Sigmoid colon (tissue), 4 donors: Measurements from ENCODE around the gene BZW2.

Experiments
- CTCF ChIP-seq, 4 experiments: fragments of 450-650 bp in 3 of 4; fragments of 200-600 bp in 1 of 4; IDR thresholded peaks; one replicate each; pipeline ENCODE4 v1.5.1; 2016 to 2019; ENCODE audit warnings: antibody characterized with exemption in 4 of 4, mild to moderate bottlenecking in 3 of 4, moderate library complexity in 2 of 4
- EP300 ChIP-seq, 4 donors: sonication (generic); formaldehyde crosslinking; IDR thresholded peaks; one replicate each; pipeline ENCODE4 v1.6.1; 2017; ENCODE audit warnings: antibody characterized with exemption in 4 of 4
- POLR2A ChIP-seq, 2 donors: fragments of 450-650 bp; IDR thresholded peaks; one replicate each; pipeline ENCODE4 v1.6.1; 2016; ENCODE audit warnings: antibody characterized with exemption in 2 of 2, mild to moderate bottlenecking in 2 of 2, moderate library complexity in 2 of 2
- POLR2AphosphoS5 ChIP-seq, 4 donors: sonication (generic); formaldehyde crosslinking; IDR thresholded peaks; one replicate each; pipeline ENCODE4 v1.6.1; 2017; ENCODE audit warnings: antibody characterized with exemption in 4 of 4

- no peak for TF ChIP-seq POLR2AphosphoS5 (IDR thresholded peaks at IDR 0.05)
- TF ChIP-seq CTCF (IDR thresholded peaks at IDR 0.05) = no peak
- no peak for TF ChIP-seq POLR2A (IDR thresholded peaks at IDR 0.05)
- TF ChIP-seq EP300 (IDR thresholded peaks at IDR 0.05) = no peak
Observed at GRCh38 chr7:16650266-16650665, 4.3 kb downstream of the BZW2 start.
